ENCODE data around the gene CLECL1. TPM values are rescaled to one million over a fixed set of nuclear protein-coding genes. Genes with fewer than 3 reads are reported as not detected.

The CLECL1 gene
- total and polyA plus RNA-seq, 2 of the 4 experiments (the other 2 are of a cell fraction), result not detected

DNA sequence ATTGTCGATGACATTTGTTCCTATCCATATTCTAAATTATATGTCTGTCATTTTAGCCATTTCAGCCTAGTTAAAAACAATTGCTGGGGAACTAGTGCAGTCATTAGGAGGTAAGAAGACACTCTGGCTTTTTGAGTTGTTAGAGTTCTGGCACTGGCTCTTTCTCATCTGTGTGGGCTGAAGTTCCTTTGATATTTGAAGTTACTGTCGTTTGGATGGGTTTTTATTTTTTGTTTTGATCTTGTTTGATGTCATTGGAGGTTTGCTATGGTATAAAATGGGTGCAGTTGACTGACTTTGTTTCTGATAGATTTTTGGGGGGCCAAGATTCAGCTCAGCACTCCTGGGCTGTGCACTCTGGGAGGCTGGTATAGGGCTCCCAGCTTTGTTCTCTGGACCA is 48.5 kb upstream of the CLECL1 start:
- Histone ChIP-seq H2BK120ac (ENCODE audit: low read depth, low read length) (no peak overlapping the region), H3K9me3 (ENCODE audit: control insufficient read depth, insufficient read depth, low read length) (no peaks in the 10 kb centered on the region), H2AK5ac (ENCODE audit: low read depth, low read length) (no peak overlapping the region), H2AK9ac (replicated peaks; ENCODE audit: low read depth, low read length, poor library complexity) (no peak overlapping the region), H3K79me1 (ENCODE audit: low read depth in 1 of 2, low read length in 2 of 2) (no peaks in the 10 kb centered on the region), H4K8ac (ENCODE audit: low read depth in 2 of 2, low read length in 2 of 2) (no peak overlapping the region), H4K20me1 (ENCODE audit: insufficient read depth, low read length) (no peaks in the 10 kb centered on the region), H4K5ac (ENCODE audit: low read depth, low read length) (no peak overlapping the region), H3K9me1 (ENCODE audit: insufficient read depth, low read length) (no peaks in the 10 kb centered on the region), H2BK15ac (ENCODE audit: low read depth, low read length) (no peak overlapping the region), H3K36me3 (ENCODE audit: control insufficient read depth, insufficient read depth, low read length) (no peaks in the 10 kb centered on the region), H3K27me3 (ENCODE audit: control insufficient read depth, insufficient read depth, low read length) (no peaks in the 10 kb centered on the region), H3K27ac (ENCODE audit: insufficient read depth, low read length) (no peak overlapping the region), H3K18ac (ENCODE audit: low read depth, low read length) (no peak overlapping the region), H3K23ac (ENCODE audit: low read depth, low read length) (no peak overlapping the region), H3K4me3 (ENCODE audit: insufficient read depth, low read depth, low read length) (no peak overlapping the region), H3K4me2 (ENCODE audit: low read depth, low read length) (no peak overlapping the region), H2AFZ (replicated peaks; ENCODE audit: low read length, poor library complexity) (no peak overlapping the region), H2BK20ac (ENCODE audit: low read depth, low read length) (no peak overlapping the region), H3K56ac (ENCODE audit: extremely low read depth, insufficient read depth, low read length) (no peak overlapping the region), H3K9ac (ENCODE audit: low read depth, low read length) (no peak overlapping the region), H3K4ac (ENCODE audit: low read depth, low read length) (no peak overlapping the region), H4K91ac (ENCODE audit: insufficient read depth, low read depth, low read length) (no peak overlapping the region), H2BK5ac (ENCODE audit: low read depth, low read length, poor library complexity, severe bottlenecking) (no peak overlapping the region), H3K14ac (replicated peaks; ENCODE audit: low read depth, low read length) (no peak overlapping the region), H3K4me1 (ENCODE audit: control insufficient read depth, insufficient read depth, low read length) (no peaks in the 10 kb centered on the region)
- dilution Hi-C loops (cut with HindIII; ENCODE audit: low sequenced_read_pairs, unreplicated experiment) (no loop called here), intact Hi-C loops (cut with micrococcal nuclease) (no loop called here), in situ Hi-C loops (cut with MboI; ENCODE audit: low sequenced_read_pairs) (no loop called here)
- no peak for DNase-seq
- CTCF ChIA-PET, result no interaction called here
- no peak for ATAC-seq (ENCODE audit: low read depth)
- TF ChIP-seq USF2 (IDR thresholded peaks at IDR 0.05; ENCODE audit: low read depth, low read length) (no peak), RFX5 (IDR thresholded peaks at IDR 0.05; ENCODE audit: low read depth, low read length) (no peak), MAZ (IDR thresholded peaks at IDR 0.05; ENCODE audit: borderline replicate concordance, low read depth, low read length) (no peak), FOS (IDR thresholded peaks at IDR 0.05; ENCODE audit: low read depth, low read length) (no peak), MAFK (IDR thresholded peaks at IDR 0.05; ENCODE audit: low read depth, low read length) (no peak), CEBPB (IDR thresholded peaks at IDR 0.05; ENCODE audit: low read depth, low read length) (no peak), ELK1 (IDR thresholded peaks at IDR 0.05; ENCODE audit: borderline replicate concordance, low read depth, low read length) (no peak), RCOR1 (IDR thresholded peaks at IDR 0.05; ENCODE audit: insufficient replicate concordance, low read length) (no peak), NFE2L2 (IDR thresholded peaks at IDR 0.05; ENCODE audit: low read depth, low read length) (no peak), SMC3 (IDR thresholded peaks at IDR 0.05; ENCODE audit: low read depth, low read length) (no peak)
- TF ChIP-seq, protein P1, sequence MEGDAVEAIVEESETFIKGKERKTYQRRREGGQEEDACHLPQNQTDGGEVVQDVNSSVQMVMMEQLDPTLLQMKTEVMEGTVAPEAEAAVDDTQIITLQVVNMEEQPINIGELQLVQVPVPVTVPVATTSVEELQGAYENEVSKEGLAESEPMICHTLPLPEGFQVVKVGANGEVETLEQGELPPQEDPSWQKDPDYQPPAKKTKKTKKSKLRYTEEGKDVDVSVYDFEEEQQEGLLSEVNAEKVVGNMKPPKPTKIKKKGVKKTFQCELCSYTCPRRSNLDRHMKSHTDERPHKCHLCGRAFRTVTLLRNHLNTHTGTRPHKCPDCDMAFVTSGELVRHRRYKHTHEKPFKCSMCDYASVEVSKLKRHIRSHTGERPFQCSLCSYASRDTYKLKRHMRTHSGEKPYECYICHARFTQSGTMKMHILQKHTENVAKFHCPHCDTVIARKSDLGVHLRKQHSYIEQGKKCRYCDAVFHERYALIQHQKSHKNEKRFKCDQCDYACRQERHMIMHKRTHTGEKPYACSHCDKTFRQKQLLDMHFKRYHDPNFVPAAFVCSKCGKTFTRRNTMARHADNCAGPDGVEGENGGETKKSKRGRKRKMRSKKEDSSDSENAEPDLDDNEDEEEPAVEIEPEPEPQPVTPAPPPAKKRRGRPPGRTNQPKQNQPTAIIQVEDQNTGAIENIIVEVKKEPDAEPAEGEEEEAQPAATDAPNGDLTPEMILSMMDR (conservative IDR thresholded peaks at IDR 0.05; ENCODE audit: low read depth, low read length), result no peak
- no TSS peak for BruUV-seq (replicated peaks)
- 40% methylated on average over 1 of the region's 2 CpGs; no CpG with 5 or more reads in 1 of the 2 experiments for WGBS, 2 experiments (ENCODE audit: extremely low coverage in 2 of 2, insufficient read length in 1 of 2)
- POLR2A ChIA-PET (ENCODE audit: unreplicated experiment), result interaction anchor here (0.6 kb wide), 1 partner anchor 432 kb away, joined by 4 read pairs; no protein-coding TSS in a partner anchor
